Esophagus squamous epithelium (tissue), 5 donors: ENCODE results near the gene MNDA. TPM values are rescaled to one million over a fixed set of nuclear protein-coding genes. Genes with fewer than 3 reads are reported as not detected.

ENCODE experiments used
- DNase-seq: peaks from one replicate; lab custom pipeline; 2025; lab: John Stamatoyannopoulos, UW
- H3K27ac ChIP-seq, 4 donors: fragments of 200-600 bp; sonication (generic); one replicate each; pipeline ENCODE4 v1.5.1; 2016 to 2019; ENCODE audit warnings: mild to moderate bottlenecking in 1 of 4
- H3K27me3 ChIP-seq, 4 donors: fragments of 200-600 bp; sonication (generic); 1 replicate in 3 of 4; 2 replicates in 1 of 4; pipeline versions ENCODE4 v1.5.1 to v1.6.0; 2017 to 2021; ENCODE audit warnings: antibody characterized with exemption in 1 of 4
- H3K36me3 ChIP-seq, 3 donors: fragments of 200-600 bp; sonication (generic); one replicate each; pipeline ENCODE4 v1.5.1; 2016 to 2019
- H3K4me1 ChIP-seq, 3 donors: fragments of 200-600 bp; sonication (generic); one replicate each; pipeline ENCODE4 v1.5.1; 2017 to 2019
- H3K4me3 ChIP-seq, 4 donors: fragments of 200-600 bp; sonication (generic); 1 replicate in 3 of 4; 2 replicates in 1 of 4; pipeline ENCODE4 v1.5.1; 2016 to 2019; ENCODE audit warnings: mild to moderate bottlenecking in 2 of 4, moderate library complexity in 1 of 4
- H3K9me3 ChIP-seq, 3 donors: fragments of 200-600 bp; sonication (generic); one replicate each; pipeline ENCODE4 v1.5.1; 2016 to 2019
- POLR2A ChIP-seq, 4 donors: fragments of 450-650 bp; IDR thresholded peaks; one replicate each; pipeline ENCODE4 v1.6.1; 2017; ENCODE audit warnings: antibody characterized with exemption in 4 of 4, mild to moderate bottlenecking in 4 of 4, moderate library complexity in 3 of 4
- whole genome bisulfite sequencing, 2 donors: methylation state at CpG; one replicate each; pipeline ENCODE4 v1.1.5; 2018; 5-methylcytosine and 5-hydroxymethylcytosine counted together
- intact Hi-C: fragments of 100-400 bp; cut with DNase I; formaldehyde crosslinking; loops from one replicate; pipeline ENCODE4 v1.15.0; 2022
- total RNA-seq, 4 donors: library from RNA; depleted of rRNA; stranded (reverse); fragments of >200 nt; gene quantifications; one replicate each; pipeline ENCODE4 v1.1.0, GENCODE V29; 2016
- TF ChIP-seq, protein P1 (sequence below), 6 experiments: fragments of 450-650 bp in 4 of 6; fragments of 200-600 bp in 2 of 6; sonication (generic) in 2 of 6; IDR thresholded peaks; one replicate each; pipeline ENCODE4 v1.5.1; 2016 to 2019; ENCODE audit warnings: antibody characterized with exemption in 6 of 6, mild to moderate bottlenecking in 4 of 6, moderate library complexity in 4 of 6
- donor health status: DM: yes; HTN: yes; CAD: no.

The MNDA gene
- total RNA-seq, 4 donors from 2014 or later = 1.2 to 8.0 (median 1.8) TPM

DNA sequence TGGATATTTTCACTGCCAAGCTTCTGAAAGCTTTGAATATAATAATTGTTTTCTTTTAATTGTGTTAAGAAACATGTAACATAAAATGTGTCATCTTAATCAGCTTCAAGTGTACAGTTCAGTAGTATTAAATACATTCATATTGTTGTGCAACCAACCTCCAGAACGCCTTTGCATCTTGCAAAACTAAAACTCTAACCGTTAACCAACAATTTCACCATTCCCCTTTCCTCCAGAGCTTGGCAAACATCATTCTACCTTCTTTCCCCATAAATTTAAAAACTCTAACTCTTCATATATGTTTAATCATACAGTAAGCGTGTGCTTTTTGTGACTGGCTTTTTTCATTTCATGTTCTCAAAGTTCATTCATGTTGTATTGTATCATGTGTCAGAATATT is 2.1 kb downstream of the MNDA start:
- DNase-seq = no peak
- Histone ChIP-seq H3K27me3 (no peaks in the 10 kb centered on the region), H3K27ac (no peak overlapping the region), H3K4me1 (no peaks in the 10 kb centered on the region), H3K9me3 (peaks cover 0 to 9% (median 0%) of the 10 kb centered on the region in 3 donors), H3K36me3 (no peaks in the 10 kb centered on the region), H3K4me3 (no peak overlapping the region)
- intact Hi-C loops = no loop called here
- TF ChIP-seq, protein P1, sequence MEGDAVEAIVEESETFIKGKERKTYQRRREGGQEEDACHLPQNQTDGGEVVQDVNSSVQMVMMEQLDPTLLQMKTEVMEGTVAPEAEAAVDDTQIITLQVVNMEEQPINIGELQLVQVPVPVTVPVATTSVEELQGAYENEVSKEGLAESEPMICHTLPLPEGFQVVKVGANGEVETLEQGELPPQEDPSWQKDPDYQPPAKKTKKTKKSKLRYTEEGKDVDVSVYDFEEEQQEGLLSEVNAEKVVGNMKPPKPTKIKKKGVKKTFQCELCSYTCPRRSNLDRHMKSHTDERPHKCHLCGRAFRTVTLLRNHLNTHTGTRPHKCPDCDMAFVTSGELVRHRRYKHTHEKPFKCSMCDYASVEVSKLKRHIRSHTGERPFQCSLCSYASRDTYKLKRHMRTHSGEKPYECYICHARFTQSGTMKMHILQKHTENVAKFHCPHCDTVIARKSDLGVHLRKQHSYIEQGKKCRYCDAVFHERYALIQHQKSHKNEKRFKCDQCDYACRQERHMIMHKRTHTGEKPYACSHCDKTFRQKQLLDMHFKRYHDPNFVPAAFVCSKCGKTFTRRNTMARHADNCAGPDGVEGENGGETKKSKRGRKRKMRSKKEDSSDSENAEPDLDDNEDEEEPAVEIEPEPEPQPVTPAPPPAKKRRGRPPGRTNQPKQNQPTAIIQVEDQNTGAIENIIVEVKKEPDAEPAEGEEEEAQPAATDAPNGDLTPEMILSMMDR (IDR thresholded peaks at IDR 0.05) = no peak
- no peak for TF ChIP-seq POLR2A (IDR thresholded peaks at IDR 0.05)
- 59 to 67% methylated on average over 3 of the region's 3 CpGs for WGBS, 2 donors

DNA sequence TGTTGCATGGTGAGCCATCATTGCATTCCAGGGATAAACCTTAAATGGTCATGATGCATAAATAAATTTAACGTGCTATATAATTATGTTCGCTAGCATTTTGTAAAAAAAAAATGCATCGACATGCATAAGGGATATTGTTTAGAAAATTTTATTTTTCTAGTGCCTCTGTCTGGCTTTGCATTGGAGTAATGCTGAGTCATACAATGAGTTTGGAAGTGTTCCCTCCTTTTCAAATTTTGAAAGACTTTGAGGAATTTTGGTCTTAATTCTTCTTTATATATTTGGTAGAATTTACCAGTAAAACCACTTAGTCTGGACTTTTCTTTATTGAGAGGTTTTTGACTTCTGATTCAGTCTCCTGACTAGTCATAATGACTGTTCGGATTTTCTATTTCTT is 4.9 kb downstream of the MNDA start:
- H3K4me1 ChIP-seq = no peaks in the 10 kb centered on the region
- no peaks in the 10 kb centered on the region for H3K9me3 ChIP-seq
- 77 to 81% methylated on average over 4 of the region's 4 CpGs for WGBS, 2 donors
- DNase-seq = no peak
- intact Hi-C loops = no loop called here
- H3K27ac ChIP-seq = no peak overlapping the region
- H3K4me3 ChIP-seq = no peak overlapping the region
- no peaks in the 10 kb centered on the region for H3K27me3 ChIP-seq
- TF ChIP-seq, protein P1 (IDR thresholded peaks at IDR 0.05) = no peak
- no peak for TF ChIP-seq POLR2A (IDR thresholded peaks at IDR 0.05)
- no peaks in the 10 kb centered on the region for H3K36me3 ChIP-seq

DNA sequence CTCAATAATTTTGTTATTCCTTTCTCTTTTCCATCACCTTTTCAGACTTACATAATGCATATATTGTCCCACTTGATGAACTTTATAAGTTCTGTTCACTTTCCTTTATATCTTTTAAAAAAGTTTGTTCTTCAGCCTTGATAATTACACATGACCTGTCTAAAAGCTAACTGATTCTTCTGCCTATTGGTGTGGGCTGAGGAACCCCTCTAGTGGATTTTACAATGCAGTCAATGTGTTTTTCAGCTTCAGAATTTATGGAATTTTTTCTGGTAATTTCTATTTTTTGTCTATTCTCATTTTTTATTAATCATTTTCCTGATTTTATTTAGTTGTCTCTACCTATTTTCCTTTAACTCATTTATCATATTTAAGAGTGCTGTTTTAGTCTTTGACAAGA is 7.5 kb downstream of the MNDA start:
- H3K27ac ChIP-seq = no peak overlapping the region
- H3K4me3 ChIP-seq = no peak overlapping the region
- intact Hi-C loops = no loop called here
- H3K4me1 ChIP-seq = no peaks in the 10 kb centered on the region
- no peaks in the 10 kb centered on the region for H3K36me3 ChIP-seq
- no peaks in the 10 kb centered on the region for H3K9me3 ChIP-seq
- H3K27me3 ChIP-seq = no peaks in the 10 kb centered on the region
- DNase-seq = no peak
- no peak for TF ChIP-seq POLR2A (IDR thresholded peaks at IDR 0.05)
- TF ChIP-seq, protein P1 (IDR thresholded peaks at IDR 0.05) = no peak

DNA sequence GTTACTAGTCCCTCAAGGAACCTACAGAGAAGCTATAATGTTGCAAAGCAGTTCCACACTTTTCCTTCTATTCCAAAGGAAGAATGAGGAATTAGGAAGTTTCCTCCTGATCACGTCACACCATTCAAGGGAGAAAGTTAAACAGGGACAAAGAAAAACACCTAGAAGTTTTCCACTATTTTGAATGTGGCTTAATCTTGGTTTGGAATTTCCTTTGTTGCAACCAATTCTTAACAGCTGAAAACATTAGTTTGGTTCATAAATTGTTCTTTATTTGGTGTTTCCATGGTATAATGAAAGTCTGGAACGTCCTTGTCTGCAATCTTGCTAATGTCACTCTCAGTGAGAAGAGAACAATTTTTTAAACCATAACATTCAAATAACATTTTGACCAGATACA is 8.4 kb downstream of the MNDA start:
- WGBS, 2 donors = 53 to 60% methylated on average over 2 of the region's 2 CpGs
- no peaks in the 10 kb centered on the region for H3K4me1 ChIP-seq
- no peak overlapping the region for H3K4me3 ChIP-seq
- no peak for DNase-seq
- TF ChIP-seq POLR2A (IDR thresholded peaks at IDR 0.05) = no peak
- TF ChIP-seq, protein P1 (IDR thresholded peaks at IDR 0.05) = no peak
- no peaks in the 10 kb centered on the region for H3K36me3 ChIP-seq
- intact Hi-C loops = no loop called here
- no peaks in the 10 kb centered on the region for H3K27me3 ChIP-seq
- H3K27ac ChIP-seq = no peak overlapping the region
- no peaks in the 10 kb centered on the region for H3K9me3 ChIP-seq

DNA sequence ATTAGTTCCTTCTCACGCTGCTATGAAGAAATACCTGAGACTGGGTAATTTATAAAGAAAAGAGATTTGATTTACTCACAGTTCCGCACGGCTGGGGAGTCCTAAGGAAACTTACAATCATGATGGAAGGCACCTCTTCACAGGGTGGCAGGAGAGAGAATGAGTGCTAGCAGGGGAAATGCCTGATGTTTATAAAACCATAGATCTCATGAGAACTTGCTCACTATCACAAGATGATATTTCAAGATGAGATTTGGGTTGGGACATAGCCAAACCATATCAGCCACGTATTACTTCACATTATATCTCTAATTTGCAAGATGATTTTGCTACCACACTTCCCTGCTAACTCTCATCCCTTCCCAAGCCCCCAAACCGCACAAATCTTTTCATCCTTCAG is 9.1 kb downstream of the MNDA start:
- H3K27ac ChIP-seq = no peak overlapping the region
- intact Hi-C loops = no loop called here
- no peaks in the 10 kb centered on the region for H3K36me3 ChIP-seq
- H3K9me3 ChIP-seq = no peaks in the 10 kb centered on the region
- 60 to 68% methylated on average over 5 of the region's 5 CpGs for WGBS, 2 donors
- TF ChIP-seq, protein P1 (IDR thresholded peaks at IDR 0.05) = no peak
- TF ChIP-seq POLR2A (IDR thresholded peaks at IDR 0.05) = no peak
- no peak overlapping the region for H3K4me3 ChIP-seq
- H3K4me1 ChIP-seq = no peaks in the 10 kb centered on the region
- no peaks in the 10 kb centered on the region for H3K27me3 ChIP-seq
- no peak for DNase-seq
